GM21576 (cell line): ENCODE measurements around the gene PASK.
A peak's percentile ranks its signal among the peaks of the same experiment; 100 is the strongest.

ENCODE experiments used
- ATAC-seq: cut with Tn5 transposase; IDR thresholded peaks from one replicate; pipeline ENCODE4 v1.9.1; 2021; ENCODE audit warnings: mild to moderate bottlenecking, moderate library complexity; ENCODE audit not compliant: unreplicated experiment

PASK gene

GRCh38 chr2:241087420-241088268 lies 61.6 kb downstream of the PASK start:
- ATAC-seq: peak; percentile 33

- no peak for ATAC-seq
Measured at GRCh38 chr2:241084856-241085444, 64.3 kb downstream of the PASK start.

GRCh38 chr2:241083091-241083415 lies 66.2 kb downstream of the PASK start:
- no peak for ATAC-seq

- no peak for ATAC-seq
Measured at GRCh38 chr2:241082341-241083090, 66.8 kb downstream of the PASK start.

GRCh38 chr2:241081643-241082340 lies 67.5 kb downstream of the PASK start:
- no peak for ATAC-seq

GRCh38 chr2:241081190-241081642 lies 68.1 kb downstream of the PASK start:
- ATAC-seq: no peak

- ATAC-seq: no peak
Measured at GRCh38 chr2:241080405-241081189, 68.7 kb downstream of the PASK start.

GRCh38 chr2:241074901-241075540 lies 74.3 kb downstream of the PASK start:
- ATAC-seq: no peak

- ATAC-seq: no peak
Measured at GRCh38 chr2:241074065-241074818, 75.0 kb downstream of the PASK start.

GRCh38 chr2:241073166-241074064 lies 75.9 kb downstream of the PASK start:
- no peak for ATAC-seq

GRCh38 chr2:241072553-241073165 lies 76.6 kb downstream of the PASK start:
- ATAC-seq: no peak

GRCh38 chr2:241072151-241072550 lies 77.1 kb downstream of the PASK start:
- ATAC-seq: no peak

- ATAC-seq: no peak
Measured at GRCh38 chr2:241071677-241072111, 77.6 kb downstream of the PASK start.

GRCh38 chr2:241070811-241071676 lies 78.2 kb downstream of the PASK start:
- ATAC-seq: no peak

- no peak for ATAC-seq
Measured at GRCh38 chr2:241070361-241070760, 78.9 kb downstream of the PASK start.

GRCh38 chr2:241069821-241070281 lies 79.4 kb downstream of the PASK start:
- ATAC-seq: no peak
